ENCODE measurements around the gene DUOX1. TPM values are rescaled to one million over a fixed set of nuclear protein-coding genes. Genes with fewer than 3 reads are reported as not detected.
A peak's percentile ranks its signal among the peaks of the same experiment; 100 is the strongest.

The DUOX1 gene
- total and polyA plus RNA-seq, 4 donors = 0.13 to 4.5 (median 0.59) TPM

GRCh38 chr15:45116482-45117307 lies 13.1 kb upstream of the DUOX1 start:
- peak in 1 of 2 donors; percentile 76 for DNase-seq
- H3K9me3 ChIP-seq (ENCODE audit: control insufficient read depth, low read length) = no peaks in the 10 kb centered on the region
- ATAC-seq (ENCODE audit: low FRiP score) = no peak
- no peaks in the 10 kb centered on the region for H3K27me3 ChIP-seq (ENCODE audit: control insufficient read depth in 1 of 2, insufficient read depth in 2 of 2, low read length in 1 of 2)
- no peaks in the 10 kb centered on the region for H3K4me1 ChIP-seq (ENCODE audit: control insufficient read depth in 1 of 2, insufficient read depth in 2 of 2, low read length in 2 of 2)
- 7% methylated on average over 65 of the region's 65 CpGs for WGBS, 2 donors
- H3K27ac ChIP-seq (ENCODE audit: low read depth in 1 of 2, low read length in 2 of 2) = no peak overlapping the region
- H3K36me3 ChIP-seq (ENCODE audit: control insufficient read depth in 1 of 2, insufficient read depth in 2 of 2, low read length in 1 of 2) = no peaks in the 10 kb centered on the region
- intact Hi-C loops (cut with DNase I) = no loop called here
- H3K4me3 ChIP-seq (ENCODE audit: low read length in 2 of 2) = no peak overlapping the region

DNA sequence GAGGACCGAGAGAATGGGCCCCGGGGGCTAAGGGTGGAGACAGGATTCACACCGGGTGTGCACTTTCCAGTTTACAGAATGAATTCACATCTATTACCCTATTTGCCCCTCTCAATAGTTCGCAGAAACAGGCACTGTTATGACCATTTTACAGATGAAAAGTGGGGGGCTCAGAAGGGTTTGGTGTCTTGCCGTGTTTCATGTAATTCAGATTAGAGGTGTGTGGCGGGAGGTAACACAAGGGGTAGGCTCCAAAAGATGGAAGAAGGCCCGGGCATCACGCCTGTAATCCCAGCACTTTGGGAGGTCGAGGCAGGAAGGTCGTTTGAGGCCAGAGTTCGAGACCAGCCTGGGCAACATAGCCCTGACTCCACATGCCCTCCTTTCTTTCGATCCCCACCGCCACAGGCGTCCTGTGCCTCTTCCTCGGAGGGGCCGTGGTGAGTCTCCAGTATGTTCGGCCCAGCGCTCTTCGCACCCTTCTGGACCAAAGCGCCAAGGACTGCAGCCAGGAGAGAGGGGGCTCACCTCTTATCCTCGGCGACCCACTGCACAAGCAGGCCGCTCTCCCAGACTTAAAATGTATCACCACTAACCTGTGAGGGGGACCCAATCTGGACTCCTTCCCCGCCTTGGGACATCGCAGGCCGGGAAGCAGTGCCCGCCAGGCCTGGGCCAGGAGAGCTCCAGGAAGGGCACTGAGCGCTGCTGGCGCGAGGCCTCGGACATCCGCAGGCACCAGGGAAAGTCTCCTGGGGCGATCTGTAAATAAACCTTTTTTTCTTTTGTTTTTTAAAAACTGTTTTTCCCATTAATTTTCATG lies 12.3 kb upstream of the DUOX1 start:
- intact Hi-C loops (cut with DNase I) = no loop called here
- no peaks in the 10 kb centered on the region for H3K36me3 ChIP-seq (ENCODE audit: control insufficient read depth in 1 of 2, insufficient read depth in 2 of 2, low read length in 1 of 2)
- DNase-seq (peak in 1 of 2 donors; percentile 65), ATAC-seq (ENCODE audit: low FRiP score) (peak; percentile 13)
- WGBS, 2 donors = 26 to 31% methylated on average over 30 to 33 of the region's 33 CpGs
- H3K27me3 ChIP-seq (ENCODE audit: control insufficient read depth in 1 of 2, insufficient read depth in 2 of 2, low read length in 1 of 2) = no peaks in the 10 kb centered on the region
- H3K4me1 ChIP-seq (ENCODE audit: control insufficient read depth in 1 of 2, insufficient read depth in 2 of 2, low read length in 2 of 2) = no peaks in the 10 kb centered on the region
- H3K9me3 ChIP-seq (ENCODE audit: control insufficient read depth, low read length) = no peaks in the 10 kb centered on the region
- no peak overlapping the region for H3K27ac ChIP-seq (ENCODE audit: low read depth in 1 of 2, low read length in 2 of 2)
- no peak overlapping the region for H3K4me3 ChIP-seq (ENCODE audit: low read length in 2 of 2)

GRCh38 chr15:45118131-45118588 lies 11.6 kb upstream of the DUOX1 start:
- Histone ChIP-seq H3K9me3 (ENCODE audit: control insufficient read depth, low read length) (no peaks in the 10 kb centered on the region), H3K4me3 (ENCODE audit: low read length in 2 of 2) (no peak overlapping the region), H3K27me3 (ENCODE audit: control insufficient read depth in 1 of 2, insufficient read depth in 2 of 2, low read length in 1 of 2) (no peaks in the 10 kb centered on the region), H3K4me1 (ENCODE audit: control insufficient read depth in 1 of 2, insufficient read depth in 2 of 2, low read length in 2 of 2) (no peaks in the 10 kb centered on the region), H3K27ac (ENCODE audit: low read depth in 1 of 2, low read length in 2 of 2) (no peak overlapping the region), H3K36me3 (ENCODE audit: control insufficient read depth in 1 of 2, insufficient read depth in 2 of 2, low read length in 1 of 2) (no peaks in the 10 kb centered on the region)
- peak; percentile 94 for ATAC-seq (ENCODE audit: low FRiP score)
- 0 to 1% methylated on average over 14 of the region's 14 CpGs for WGBS, 2 donors
- peak; percentile 90 to 93 for DNase-seq
- intact Hi-C loops (cut with DNase I) = no loop called here

DNA sequence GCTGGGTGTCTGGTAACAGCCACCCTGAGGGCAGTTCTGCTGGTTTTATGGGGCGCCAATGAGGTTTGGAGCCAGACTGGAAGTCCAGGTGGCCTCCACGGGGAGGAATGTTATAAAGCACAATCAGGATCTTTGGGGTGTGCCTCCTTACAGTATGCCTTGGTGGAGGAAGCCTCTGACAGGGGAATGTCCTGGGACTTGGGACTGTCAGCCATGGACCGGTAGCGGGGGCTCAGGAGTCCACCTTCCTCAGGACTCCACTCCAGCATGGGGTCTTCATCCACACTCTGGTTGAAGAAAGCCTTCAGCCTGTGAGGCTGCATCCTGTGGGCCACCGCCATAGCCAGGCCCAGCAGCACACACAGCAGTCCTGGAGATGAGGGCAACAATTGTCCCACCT lies 10.8 kb upstream of the DUOX1 start:
- 90 to 94% methylated on average over 5 of the region's 5 CpGs for whole genome bisulfite sequencing, 2 donors
- H3K27ac ChIP-seq (ENCODE audit: low read depth in 1 of 2, low read length in 2 of 2) = no peak overlapping the region
- intact Hi-C loops (cut with DNase I) = no loop called here
- H3K9me3 ChIP-seq (ENCODE audit: control insufficient read depth, low read length) = no peaks in the 10 kb centered on the region
- no peaks in the 10 kb centered on the region for H3K27me3 ChIP-seq (ENCODE audit: control insufficient read depth in 1 of 2, insufficient read depth in 2 of 2, low read length in 1 of 2)
- no peak for ATAC-seq (ENCODE audit: low FRiP score)
- no peaks in the 10 kb centered on the region for H3K4me1 ChIP-seq (ENCODE audit: control insufficient read depth in 1 of 2, insufficient read depth in 2 of 2, low read length in 2 of 2)
- peak in 1 of 2 donors; percentile 43 for DNase-seq
- H3K36me3 ChIP-seq (ENCODE audit: control insufficient read depth in 1 of 2, insufficient read depth in 2 of 2, low read length in 1 of 2) = no peaks in the 10 kb centered on the region
- no peak overlapping the region for H3K4me3 ChIP-seq (ENCODE audit: low read length in 2 of 2)

DNA sequence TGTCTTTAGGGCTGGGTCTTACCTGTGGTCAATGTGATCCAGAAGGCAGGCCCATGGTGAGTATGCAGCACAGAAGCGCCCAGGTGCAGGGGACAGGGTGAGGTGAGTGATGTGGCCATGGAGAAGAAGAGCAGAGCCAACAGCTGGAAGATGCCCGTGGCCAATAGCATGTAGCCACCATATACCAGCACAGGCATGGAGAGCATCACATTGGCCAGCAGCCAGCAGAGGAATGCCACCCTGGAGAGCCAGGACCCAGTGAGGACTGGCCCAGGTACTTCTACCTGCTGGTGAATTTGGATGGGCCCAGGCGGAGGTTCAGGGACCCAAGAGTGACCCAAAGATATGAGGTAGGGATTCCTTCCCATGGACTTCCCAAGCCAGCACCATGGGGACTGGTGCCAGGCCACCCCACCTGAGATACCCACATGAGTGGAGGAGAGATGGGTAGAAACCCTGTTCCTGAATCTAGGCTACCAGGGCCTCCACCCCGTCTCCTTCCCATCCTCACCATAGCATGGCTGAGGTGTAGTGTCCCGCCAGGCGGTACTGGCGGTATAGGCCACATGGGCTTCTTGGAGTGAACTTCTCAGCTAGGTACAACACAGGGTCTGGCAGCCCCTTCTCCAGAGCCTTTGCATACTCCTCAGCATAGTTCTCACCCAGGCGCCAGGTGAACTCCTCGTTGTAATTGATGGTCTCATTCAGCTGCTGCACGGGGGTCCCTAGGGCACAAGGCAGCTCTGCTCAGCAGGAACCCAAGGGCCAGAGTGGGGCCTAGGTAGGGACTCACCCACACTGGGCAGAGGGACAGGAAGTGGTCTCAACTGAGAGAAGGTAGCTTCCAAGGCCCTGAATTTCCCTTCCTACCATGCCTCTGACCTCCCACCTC lies 9.5 kb upstream of the DUOX1 start:
- H3K9me3 ChIP-seq (ENCODE audit: control insufficient read depth, low read length) = no peaks in the 10 kb centered on the region
- no peaks in the 10 kb centered on the region for H3K36me3 ChIP-seq (ENCODE audit: control insufficient read depth in 1 of 2, insufficient read depth in 2 of 2, low read length in 1 of 2)
- intact Hi-C loops (cut with DNase I) = no loop called here
- DNase-seq (peak in 1 of 2 donors; percentile 63), ATAC-seq (ENCODE audit: low FRiP score) (no peak)
- WGBS, 2 donors = 95% methylated on average over 10 of the region's 10 CpGs
- no peaks in the 10 kb centered on the region for H3K4me1 ChIP-seq (ENCODE audit: control insufficient read depth in 1 of 2, insufficient read depth in 2 of 2, low read length in 2 of 2)
- H3K27ac ChIP-seq (ENCODE audit: low read depth in 1 of 2, low read length in 2 of 2) = no peak overlapping the region
- no peaks in the 10 kb centered on the region for H3K27me3 ChIP-seq (ENCODE audit: control insufficient read depth in 1 of 2, insufficient read depth in 2 of 2, low read length in 1 of 2)
- H3K4me3 ChIP-seq (ENCODE audit: low read length in 2 of 2) = no peak overlapping the region

GRCh38 chr15:45121020-45121419 lies 8.8 kb upstream of the DUOX1 start:
- H3K9me3 ChIP-seq (ENCODE audit: control insufficient read depth, low read length) = no peaks in the 10 kb centered on the region
- intact Hi-C loops (cut with DNase I) = no loop called here
- no peak overlapping the region for H3K4me3 ChIP-seq (ENCODE audit: low read length in 2 of 2)
- peak in 1 of 2 donors; percentile 31 for DNase-seq
- WGBS, 2 donors = 90 to 93% methylated on average over 3 of the region's 3 CpGs
- no peaks in the 10 kb centered on the region for H3K4me1 ChIP-seq (ENCODE audit: control insufficient read depth in 1 of 2, insufficient read depth in 2 of 2, low read length in 2 of 2)
- no peak overlapping the region for H3K27ac ChIP-seq (ENCODE audit: low read depth in 1 of 2, low read length in 2 of 2)
- ATAC-seq (ENCODE audit: low FRiP score) = no peak
- no peaks in the 10 kb centered on the region for H3K27me3 ChIP-seq (ENCODE audit: control insufficient read depth in 1 of 2, insufficient read depth in 2 of 2, low read length in 1 of 2)
- no peaks in the 10 kb centered on the region for H3K36me3 ChIP-seq (ENCODE audit: control insufficient read depth in 1 of 2, insufficient read depth in 2 of 2, low read length in 1 of 2)

DNA sequence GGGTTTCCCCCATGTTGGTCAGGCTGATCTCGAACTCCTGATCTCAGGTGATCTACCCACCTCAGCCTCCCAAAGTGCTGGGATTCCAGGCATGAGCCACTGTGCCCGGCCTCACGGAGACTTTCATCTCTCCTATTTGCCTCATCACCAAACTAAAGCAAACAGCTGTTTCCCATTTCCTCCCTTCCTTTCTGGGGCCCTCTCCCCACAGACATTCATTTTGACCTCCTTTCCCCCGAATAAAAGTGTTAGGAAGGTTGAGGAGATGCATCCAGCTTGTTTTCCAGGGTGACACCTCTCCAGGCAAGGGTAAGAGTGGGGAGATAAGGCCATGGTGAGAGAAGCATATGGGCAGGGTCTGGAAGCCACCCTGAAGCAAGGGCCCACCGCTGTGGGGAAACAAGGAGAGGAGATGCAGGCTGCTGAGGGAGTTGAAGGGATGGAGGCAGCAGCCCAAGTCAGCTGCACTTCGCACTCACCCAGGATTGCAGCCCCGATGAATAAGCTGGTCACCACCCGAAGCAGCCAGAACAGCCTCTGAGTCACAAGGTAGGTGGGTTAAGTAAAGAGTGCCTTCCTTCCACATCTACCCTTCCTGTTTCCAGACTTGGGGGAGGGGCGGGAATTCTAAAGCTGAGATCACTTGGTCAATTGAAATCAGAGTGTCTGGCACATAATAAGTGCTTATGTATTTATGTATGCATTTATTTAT lies 7.9 kb upstream of the DUOX1 start:
- DNase-seq (peak in 1 of 2 donors; percentile 49), ATAC-seq (ENCODE audit: low FRiP score) (no peak)
- 64 to 70% methylated on average over 9 of the region's 9 CpGs for WGBS, 2 donors
- intact Hi-C loops (cut with DNase I) = no loop called here
- Histone ChIP-seq H3K36me3 (ENCODE audit: control insufficient read depth in 1 of 2, insufficient read depth in 2 of 2, low read length in 1 of 2) (no peaks in the 10 kb centered on the region), H3K4me3 (ENCODE audit: low read length in 2 of 2) (no peak overlapping the region), H3K27ac (ENCODE audit: low read depth in 1 of 2, low read length in 2 of 2) (no peak overlapping the region), H3K27me3 (ENCODE audit: control insufficient read depth in 1 of 2, insufficient read depth in 2 of 2, low read length in 1 of 2) (no peaks in the 10 kb centered on the region), H3K9me3 (ENCODE audit: control insufficient read depth, low read length) (no peaks in the 10 kb centered on the region), H3K4me1 (ENCODE audit: control insufficient read depth in 1 of 2, insufficient read depth in 2 of 2, low read length in 2 of 2) (no peaks in the 10 kb centered on the region)

DNA sequence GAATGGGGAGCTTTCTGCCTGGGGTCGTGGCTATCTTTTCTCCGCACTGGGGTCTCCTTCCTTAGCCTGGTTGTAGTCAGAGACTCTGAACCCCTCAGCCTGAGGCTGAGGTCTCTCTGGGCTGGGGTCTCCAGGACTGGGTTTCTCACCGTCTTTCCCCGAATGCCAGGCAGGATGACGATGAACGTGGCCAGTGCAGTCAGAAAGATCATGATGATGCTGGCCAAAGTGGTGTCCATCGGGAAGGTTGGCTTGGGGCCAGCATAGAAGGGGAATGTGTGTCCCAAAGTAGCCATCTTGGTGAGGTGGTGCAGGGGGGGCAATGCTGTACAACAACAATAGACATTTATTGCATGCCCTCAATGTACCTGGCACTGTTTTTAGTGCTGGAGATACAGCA lies 7.1 kb upstream of the DUOX1 start:
- DNase-seq (no peak), ATAC-seq (ENCODE audit: low FRiP score) (no peak)
- Histone ChIP-seq H3K4me3 (ENCODE audit: low read length in 2 of 2) (no peak overlapping the region), H3K9me3 (ENCODE audit: control insufficient read depth, low read length) (no peaks in the 10 kb centered on the region), H3K36me3 (ENCODE audit: control insufficient read depth in 1 of 2, insufficient read depth in 2 of 2, low read length in 1 of 2) (no peaks in the 10 kb centered on the region), H3K27ac (ENCODE audit: low read depth in 1 of 2, low read length in 2 of 2) (no peak overlapping the region), H3K27me3 (ENCODE audit: control insufficient read depth in 1 of 2, insufficient read depth in 2 of 2, low read length in 1 of 2) (no peaks in the 10 kb centered on the region), H3K4me1 (ENCODE audit: control insufficient read depth in 1 of 2, insufficient read depth in 2 of 2, low read length in 2 of 2) (no peaks in the 10 kb centered on the region)
- intact Hi-C loops (cut with DNase I) = no loop called here
- WGBS, 2 donors = 85 to 86% methylated on average over 7 of the region's 7 CpGs
